ENCODE results near the gene SHROOM1.

The SHROOM1 gene

DNA sequence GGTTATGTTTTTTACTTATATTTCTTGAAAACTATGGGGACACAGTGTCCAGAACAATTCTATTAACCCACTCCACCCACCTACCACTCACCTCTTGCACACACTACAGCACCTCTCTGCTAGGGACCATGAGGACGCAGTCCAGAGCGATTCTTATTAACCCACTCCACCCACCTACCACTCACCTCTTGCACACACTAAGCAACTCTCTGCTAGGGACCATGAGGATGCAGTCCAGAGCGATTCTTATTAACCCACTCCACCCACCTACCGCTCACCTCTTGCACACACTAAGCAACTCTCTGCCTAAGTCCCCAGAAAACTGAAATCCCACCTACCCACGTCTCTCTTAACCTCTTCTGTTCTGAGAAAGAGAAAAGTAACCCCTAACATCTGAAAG, 2.2 kb upstream of the SHROOM1 start:
- TF ChIP-seq CTCF (conservative IDR thresholded peaks at IDR 0.05; ENCODE audit: low read depth, low read length), result no peak
- H3K4me3 ChIP-seq (ENCODE audit: low read depth, low read length), result no peak overlapping the region
- no peak for DNase-seq (ENCODE audit: low read depth)

DNA sequence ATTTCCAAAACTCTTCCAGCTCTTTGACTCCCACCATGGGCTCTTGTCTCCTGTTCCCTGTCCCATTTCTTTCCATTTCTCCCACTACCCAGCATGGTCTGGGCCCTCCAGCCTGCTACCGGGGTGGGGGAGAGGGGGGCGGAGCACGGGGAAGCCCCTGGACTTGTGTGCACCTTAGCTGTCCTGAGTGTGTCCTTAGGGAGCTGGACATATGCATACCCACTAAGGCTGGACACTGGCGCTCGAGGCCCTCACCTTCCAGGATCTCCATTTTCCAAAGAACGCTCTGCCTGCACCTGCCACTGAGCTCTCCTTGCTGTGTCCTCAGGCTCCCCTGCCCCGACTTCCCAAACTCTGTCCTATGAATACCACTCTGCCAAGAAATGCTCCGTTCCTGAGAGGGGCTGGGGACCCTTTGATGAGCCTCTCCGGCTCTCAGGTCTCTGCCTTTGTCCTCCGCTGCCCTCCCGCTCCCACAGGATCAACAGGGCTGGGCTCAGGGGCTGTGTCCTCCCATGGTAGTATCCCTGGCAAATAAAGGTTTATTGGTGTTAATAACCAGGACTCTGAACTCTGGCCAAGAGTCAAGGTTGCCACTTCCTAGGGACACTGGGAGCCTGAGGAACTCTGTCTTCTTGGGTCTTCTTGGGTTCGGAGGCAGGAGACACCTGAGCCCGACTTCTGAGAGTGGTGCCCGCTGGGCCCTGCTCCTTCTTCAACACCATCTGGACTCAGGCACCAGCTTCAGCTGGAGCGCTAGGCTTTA, 831 bp upstream of the SHROOM1 start:
- DNase-seq (ENCODE audit: low read depth), result no peak
- peak overlapping the region; percentile 70 for H3K4me3 ChIP-seq (ENCODE audit: low read depth, low read length)
- no peak for TF ChIP-seq CTCF (conservative IDR thresholded peaks at IDR 0.05; ENCODE audit: low read depth, low read length)

- H3K4me3 ChIP-seq (ENCODE audit: low read depth, low read length), result peak overlapping the region; percentile 70
- DNase-seq (ENCODE audit: low read depth), result peak; percentile 72
- peak; percentile 75 for TF ChIP-seq CTCF (conservative IDR thresholded peaks at IDR 0.05; ENCODE audit: low read depth, low read length)
These were observed 558 bp downstream of the SHROOM1 start for GRCh38 chr5:132829742-132830435.

- TF ChIP-seq CTCF (conservative IDR thresholded peaks at IDR 0.05; ENCODE audit: low read depth, low read length), result no peak
- H3K4me3 ChIP-seq (ENCODE audit: low read depth, low read length), result peak overlapping the region; percentile 70
- no peak for DNase-seq (ENCODE audit: low read depth)
These were observed 1.5 kb downstream of the SHROOM1 start for GRCh38 chr5:132828846-132829494.

- no peak overlapping the region for H3K4me3 ChIP-seq (ENCODE audit: low read depth, low read length)
- TF ChIP-seq CTCF (conservative IDR thresholded peaks at IDR 0.05; ENCODE audit: low read depth, low read length), result no peak
These were observed 2.3 kb downstream of the SHROOM1 start for GRCh38 chr5:132827943-132828673.

DNA sequence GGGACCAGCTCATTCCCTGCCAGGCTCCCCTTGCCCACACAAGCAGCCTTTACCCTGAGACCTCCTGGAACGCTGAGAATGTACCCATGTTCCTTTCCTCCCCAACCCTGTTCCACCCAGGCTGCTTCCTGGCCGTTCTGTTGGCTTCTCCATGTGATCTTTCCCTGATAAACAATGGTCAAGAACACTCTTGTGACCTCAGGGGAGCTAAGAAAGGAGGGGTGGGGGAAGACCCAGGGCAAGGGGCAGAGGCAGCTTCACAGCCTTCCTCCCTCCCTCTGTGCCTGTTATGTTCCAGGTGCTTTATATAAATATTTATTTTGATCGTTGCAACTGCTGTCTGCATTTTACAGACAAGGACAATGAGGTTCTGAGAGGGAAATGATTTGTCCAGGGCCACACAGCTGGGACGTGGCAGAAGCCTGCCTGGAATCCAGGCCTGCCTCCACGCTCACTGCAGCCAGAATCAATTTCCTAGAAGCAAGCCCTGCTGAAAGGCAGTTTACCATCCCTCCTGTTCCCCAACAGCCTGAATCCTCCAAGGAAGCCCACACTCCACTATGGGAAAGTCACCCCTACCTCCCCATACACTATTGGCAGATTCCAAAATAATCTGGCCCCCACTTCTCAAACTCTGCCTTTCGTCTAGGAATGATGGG, 3.9 kb downstream of the SHROOM1 start:
- no peak for TF ChIP-seq CTCF (conservative IDR thresholded peaks at IDR 0.05; ENCODE audit: low read depth, low read length)
- no peak overlapping the region for H3K4me3 ChIP-seq (ENCODE audit: low read depth, low read length)
- DNase-seq (ENCODE audit: low read depth), result no peak

More at GRCh38 chr5:132827943-132828673, 2.3 kb downstream of the SHROOM1 start:
- DNase-seq (ENCODE audit: low read depth), result no peak

Data from choroid plexus epithelial cell (primary cell).